Stimulated activated naive CD8-positive, alpha-beta T cell treated with anti-CD3 and anti-CD28 coated beads, Interleukin-15, amount 100 ng/mL, for 72 hours (primary cell): ENCODE data around the gene ZNF827.

Source experiments
- ATAC-seq: fragments of 150-1000 bp; cut with Tn5 transposase; 2 replicates; pipeline ENCODE4 v1.10.0; 2021; ENCODE audit warnings: mild to moderate bottlenecking, moderate library complexity
- DNase-seq, 2 donors: peaks; one replicate each; pipeline ENCODE4 v3.0.0; 2021 to 2022
- H3K27ac Mint-ChIP-seq, 2 donors: one replicate each; pipeline ENCODE4 v1.8.0; 2022; ENCODE audit warnings: mild to moderate bottlenecking in 2 of 2, mixed read lengths in 2 of 2, moderate library complexity in 2 of 2
- H3K27me3 Mint-ChIP-seq: one replicate; pipeline ENCODE4 v1.8.0; 2022; ENCODE audit warnings: mixed read lengths
- H3K4me1 Mint-ChIP-seq: one replicate; pipeline ENCODE4 v1.8.0; 2022; ENCODE audit warnings: mild to moderate bottlenecking, mixed read lengths
- H3K4me3 Mint-ChIP-seq, 2 donors: one replicate each; pipeline ENCODE4 v1.8.0; 2022; ENCODE audit warnings: mild to moderate bottlenecking in 2 of 2, mixed read lengths in 2 of 2, moderate library complexity in 1 of 2
- H3K9me3 Mint-ChIP-seq, 2 donors: one replicate each; pipeline ENCODE4 v1.8.0; 2022; ENCODE audit warnings: mixed read lengths in 2 of 2

The ZNF827 gene, protein sequence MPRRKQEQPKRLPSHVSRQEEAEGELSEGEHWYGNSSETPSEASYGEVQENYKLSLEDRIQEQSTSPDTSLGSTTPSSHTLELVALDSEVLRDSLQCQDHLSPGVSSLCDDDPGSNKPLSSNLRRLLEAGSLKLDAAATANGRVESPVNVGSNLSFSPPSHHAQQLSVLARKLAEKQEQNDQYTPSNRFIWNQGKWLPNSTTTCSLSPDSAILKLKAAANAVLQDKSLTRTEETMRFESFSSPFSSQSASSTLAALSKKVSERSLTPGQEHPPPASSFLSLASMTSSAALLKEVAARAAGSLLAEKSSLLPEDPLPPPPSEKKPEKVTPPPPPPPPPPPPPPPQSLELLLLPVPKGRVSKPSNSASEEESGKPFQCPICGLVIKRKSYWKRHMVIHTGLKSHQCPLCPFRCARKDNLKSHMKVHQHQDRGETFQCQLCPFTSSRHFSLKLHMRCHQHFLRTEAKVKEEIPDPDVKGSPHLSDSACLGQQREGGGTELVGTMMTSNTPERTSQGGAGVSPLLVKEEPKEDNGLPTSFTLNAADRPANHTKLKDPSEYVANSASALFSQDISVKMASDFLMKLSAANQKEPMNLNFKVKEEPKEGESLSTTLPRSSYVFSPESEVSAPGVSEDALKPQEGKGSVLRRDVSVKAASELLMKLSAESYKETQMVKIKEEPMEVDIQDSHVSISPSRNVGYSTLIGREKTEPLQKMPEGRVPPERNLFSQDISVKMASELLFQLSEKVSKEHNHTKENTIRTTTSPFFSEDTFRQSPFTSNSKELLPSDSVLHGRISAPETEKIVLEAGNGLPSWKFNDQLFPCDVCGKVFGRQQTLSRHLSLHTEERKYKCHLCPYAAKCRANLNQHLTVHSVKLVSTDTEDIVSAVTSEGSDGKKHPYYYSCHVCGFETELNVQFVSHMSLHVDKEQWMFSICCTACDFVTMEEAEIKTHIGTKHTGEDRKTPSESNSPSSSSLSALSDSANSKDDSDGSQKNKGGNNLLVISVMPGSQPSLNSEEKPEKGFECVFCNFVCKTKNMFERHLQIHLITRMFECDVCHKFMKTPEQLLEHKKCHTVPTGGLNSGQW

DNA sequence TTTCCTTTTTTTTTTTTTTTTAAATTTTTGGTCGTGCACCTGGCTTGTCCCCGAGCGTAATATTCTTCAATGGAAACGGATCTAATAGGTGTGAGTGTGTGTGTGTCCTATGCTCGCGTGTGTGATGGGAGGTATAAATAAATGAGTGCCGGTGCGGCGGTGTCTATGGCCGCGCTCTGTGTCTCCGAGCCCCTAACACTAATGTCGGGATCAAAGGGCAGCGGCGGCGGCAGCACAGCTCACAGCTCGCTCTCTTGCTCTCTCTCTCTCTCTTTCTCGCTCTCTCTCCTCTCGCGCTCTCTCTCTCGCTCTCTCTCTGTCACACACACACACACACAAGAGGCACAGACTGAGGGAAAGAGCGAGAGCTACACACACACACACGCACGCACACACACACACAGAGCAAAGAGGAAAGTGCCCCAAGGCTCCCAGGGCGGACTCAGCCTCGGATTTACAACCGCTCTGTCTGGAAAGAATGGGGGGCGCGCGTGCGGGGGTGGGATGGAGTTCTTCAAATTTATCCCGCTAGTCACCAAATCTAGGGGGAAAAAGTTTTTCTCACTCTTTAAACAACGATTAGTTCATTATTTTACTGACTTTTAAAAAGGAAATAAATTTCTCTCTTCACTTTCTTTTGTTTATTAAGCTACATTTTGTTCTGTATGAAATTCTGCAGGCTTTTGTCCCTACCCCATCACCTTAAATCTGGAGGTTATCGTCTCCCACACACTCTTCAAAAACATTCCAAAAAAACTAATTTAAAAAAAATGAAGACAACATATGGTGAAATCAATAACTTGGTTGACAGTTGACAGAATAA, at the start of gene ZNF827:
Gene ZNF827, minus strand, starts transcription at position 206 of the 823 bp plus-strand sequence. CDS start 416 bp downstream, outside the sequence.
- Mint-ChIP-seq H3K4me1 (peaks cover 37% of the 10 kb centered on the region), H3K27ac (peak within 1 kb of the TSS; percentile 95 to 100), H3K27me3 (no peaks in the 10 kb centered on the region), H3K4me3 (peak within 1 kb of the TSS; percentile 92 to 100), H3K9me3 (no peaks in the 10 kb centered on the region)
- ATAC-seq (peak; percentile 59), DNase-seq (peak; percentile 62 to 73)

DNA sequence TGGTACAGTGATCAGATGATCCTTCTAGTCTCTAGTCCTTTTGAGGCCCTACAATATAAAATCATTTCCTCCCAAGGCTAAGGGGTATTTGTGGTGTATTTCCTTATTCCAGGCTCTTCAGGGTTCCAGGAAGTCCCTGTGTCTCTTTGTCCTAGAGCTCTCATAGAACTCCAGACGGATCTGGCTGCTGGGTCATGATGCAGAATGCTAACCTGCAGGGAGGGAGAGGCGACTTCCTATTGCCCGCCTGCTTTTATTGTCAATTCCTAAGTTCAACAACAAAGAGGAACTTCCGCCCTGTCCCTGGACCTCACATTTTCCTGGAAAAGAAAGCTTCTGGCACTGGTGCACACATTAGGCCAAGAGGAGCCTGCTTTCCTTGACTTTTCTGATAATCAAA, 45.9 kb upstream of the ZNF827 start:
- no peaks in the 10 kb centered on the region for H3K4me1 Mint-ChIP-seq
- no peak for DNase-seq
- H3K27me3 Mint-ChIP-seq: no peaks in the 10 kb centered on the region
- no peaks in the 10 kb centered on the region for H3K9me3 Mint-ChIP-seq
- ATAC-seq: no peak
- no peak overlapping the region for H3K27ac Mint-ChIP-seq
- no peak overlapping the region for H3K4me3 Mint-ChIP-seq

DNA sequence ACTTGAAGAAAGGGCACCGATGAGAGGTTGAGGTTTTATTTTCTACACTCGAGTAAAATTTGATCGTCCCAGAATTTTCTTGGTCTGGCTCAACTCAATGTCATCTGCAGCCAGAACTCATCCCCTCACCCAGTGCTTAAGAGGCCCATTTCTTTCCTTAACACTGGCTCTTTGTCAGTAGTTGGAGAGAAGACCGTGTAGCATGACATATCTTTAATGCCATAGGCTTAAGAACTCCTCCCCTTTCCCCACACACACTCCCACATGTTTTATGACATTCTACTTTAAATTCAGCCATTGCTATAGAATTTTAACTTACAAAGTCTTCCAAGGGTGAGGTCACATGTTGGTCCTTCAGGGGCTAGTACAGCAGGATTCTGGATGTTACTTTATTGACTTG, 44.2 kb upstream of the ZNF827 start:
- H3K4me1 Mint-ChIP-seq: no peaks in the 10 kb centered on the region
- ATAC-seq (no peak), DNase-seq (no peak)
- H3K27me3 Mint-ChIP-seq: no peaks in the 10 kb centered on the region
- H3K27ac Mint-ChIP-seq: no peak overlapping the region
- no peak overlapping the region for H3K4me3 Mint-ChIP-seq
- H3K9me3 Mint-ChIP-seq: no peaks in the 10 kb centered on the region

DNA sequence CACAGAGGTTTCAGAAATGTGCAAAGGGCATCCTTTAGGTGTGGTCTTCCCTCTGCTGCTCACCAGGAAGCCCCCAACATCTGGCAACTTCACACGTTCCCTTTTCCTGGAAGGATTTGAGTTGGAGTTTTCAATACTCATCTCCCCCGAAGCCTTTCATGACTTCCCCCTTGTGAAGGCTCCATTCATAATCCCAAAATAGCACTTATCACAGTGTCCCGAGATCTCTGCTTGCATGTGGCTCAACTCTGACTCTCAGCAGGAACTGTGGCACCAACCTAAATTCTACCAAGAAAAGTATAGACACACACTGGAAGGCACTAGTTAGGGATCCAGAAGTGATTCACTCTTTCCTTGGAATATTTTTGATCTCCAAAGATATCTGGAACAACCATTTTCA, 40.5 kb upstream of the ZNF827 start:
- H3K27ac Mint-ChIP-seq: no peak overlapping the region
- no peak for DNase-seq
- H3K9me3 Mint-ChIP-seq: no peaks in the 10 kb centered on the region
- H3K4me1 Mint-ChIP-seq: no peaks in the 10 kb centered on the region
- no peak for ATAC-seq
- no peak overlapping the region for H3K4me3 Mint-ChIP-seq
- H3K27me3 Mint-ChIP-seq: peaks cover 7% of the 10 kb centered on the region

DNA sequence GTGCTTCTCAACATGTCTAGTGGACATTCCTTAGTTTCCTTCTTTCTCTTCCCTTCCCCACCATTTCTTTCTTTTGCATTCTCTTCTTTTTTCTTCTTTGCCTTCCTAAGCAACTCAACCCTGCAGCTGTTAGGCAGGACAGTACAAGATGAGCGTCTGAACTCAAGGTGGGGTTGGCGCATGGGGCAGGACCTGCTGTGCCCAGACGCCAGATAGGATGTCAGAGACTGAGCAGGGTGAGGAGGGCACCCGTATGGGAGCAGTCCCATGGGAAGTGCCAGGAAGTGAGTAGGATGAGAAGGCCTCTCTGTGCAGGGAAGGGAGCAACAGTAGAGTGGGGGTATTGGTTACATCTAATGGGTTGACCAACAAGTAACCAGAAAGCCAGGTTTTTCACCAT, 38.1 kb upstream of the ZNF827 start:
- no peak overlapping the region for H3K27ac Mint-ChIP-seq
- H3K9me3 Mint-ChIP-seq: no peaks in the 10 kb centered on the region
- no peak for ATAC-seq
- DNase-seq: no peak
- no peaks in the 10 kb centered on the region for H3K4me1 Mint-ChIP-seq
- H3K4me3 Mint-ChIP-seq: no peak overlapping the region
- peaks cover 16% of the 10 kb centered on the region for H3K27me3 Mint-ChIP-seq

DNA sequence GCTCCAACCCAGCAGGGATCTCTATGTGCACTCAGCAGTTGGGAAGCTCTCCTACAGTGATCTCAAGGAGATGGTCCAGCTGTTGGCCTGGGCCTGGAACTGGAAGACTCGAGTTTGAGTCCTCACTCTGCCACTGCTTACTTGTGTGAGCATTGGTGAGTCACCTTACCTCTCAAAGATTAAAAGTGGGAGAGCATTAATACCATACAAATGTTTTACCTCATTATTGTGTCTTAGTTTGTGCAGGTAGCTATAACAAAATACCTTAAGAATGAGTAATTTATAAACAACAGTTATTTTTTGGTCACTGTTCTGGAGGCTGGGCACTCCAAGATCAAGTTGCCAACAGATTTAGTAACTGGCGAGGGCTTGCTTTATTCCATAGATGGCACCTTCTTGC, 21.4 kb upstream of the ZNF827 start:
- no peak overlapping the region for H3K27ac Mint-ChIP-seq
- DNase-seq: no peak
- no peak for ATAC-seq
- H3K4me1 Mint-ChIP-seq: no peaks in the 10 kb centered on the region
- peaks cover 6 to 7% of the 10 kb centered on the region in 2 donors for H3K9me3 Mint-ChIP-seq
- H3K4me3 Mint-ChIP-seq: no peak overlapping the region
- H3K27me3 Mint-ChIP-seq: peaks cover 2% of the 10 kb centered on the region

DNA sequence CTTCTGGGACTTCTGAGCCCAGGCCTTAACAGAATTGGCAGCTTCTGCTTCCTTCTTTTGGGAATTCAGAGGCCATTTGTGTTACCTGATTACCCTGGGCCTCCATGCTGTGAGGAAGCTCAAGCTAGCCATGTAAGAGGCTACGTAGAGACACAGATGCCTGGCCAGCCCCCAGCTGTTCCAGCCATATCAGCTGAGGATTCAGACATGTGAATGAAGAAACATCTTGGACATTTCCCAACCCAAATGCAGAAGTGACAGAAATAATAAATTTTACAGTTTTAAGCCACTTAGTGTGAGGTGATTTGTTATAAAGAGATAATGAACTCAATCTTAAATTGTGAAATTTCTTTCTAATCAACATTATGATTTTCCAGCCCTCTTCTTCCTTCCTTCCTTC, 18.7 kb upstream of the ZNF827 start:
- Mint-ChIP-seq H3K4me3 (no peak overlapping the region), H3K27ac (no peak overlapping the region), H3K27me3 (no peaks in the 10 kb centered on the region), H3K9me3 (peaks cover 4 to 5% of the 10 kb centered on the region in 2 donors), H3K4me1 (no peaks in the 10 kb centered on the region)
- DNase-seq: no peak
- ATAC-seq: no peak

DNA sequence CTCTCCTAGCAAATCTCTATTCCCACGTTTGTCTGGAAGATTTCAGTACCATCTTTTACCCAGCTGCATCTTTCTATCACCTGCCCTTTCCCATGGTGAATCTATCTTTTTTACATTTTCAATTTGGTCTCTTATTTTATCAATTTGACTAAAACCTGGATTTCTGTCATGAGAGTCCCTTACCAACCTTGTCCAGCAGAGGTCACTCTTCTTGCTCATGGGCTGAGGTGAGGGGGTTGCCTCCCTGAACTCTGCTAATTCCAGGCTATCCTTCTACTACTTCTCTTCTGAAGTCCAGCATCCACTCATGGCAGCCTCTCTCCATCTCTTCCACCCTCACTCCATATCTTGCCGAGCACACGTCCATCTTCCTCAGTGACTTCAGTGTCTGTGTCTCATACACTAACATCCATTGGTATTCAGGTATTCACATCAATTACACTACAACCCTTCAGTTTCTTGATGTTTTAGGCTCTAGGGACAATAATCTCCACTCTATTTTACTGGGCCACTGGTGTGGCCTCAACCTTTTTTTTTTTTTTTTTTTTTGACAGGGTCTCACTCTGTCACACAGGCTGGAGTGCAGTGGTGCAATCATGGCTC, 17.8 kb upstream of the ZNF827 start:
- DNase-seq (peak; percentile 23 to 33), ATAC-seq (peak; percentile 48)
- Mint-ChIP-seq H3K27me3 (no peaks in the 10 kb centered on the region), H3K4me3 (no peak overlapping the region), H3K9me3 (peaks cover 4 to 5% of the 10 kb centered on the region in 2 donors), H3K4me1 (no peaks in the 10 kb centered on the region), H3K27ac (no peak overlapping the region)

DNA sequence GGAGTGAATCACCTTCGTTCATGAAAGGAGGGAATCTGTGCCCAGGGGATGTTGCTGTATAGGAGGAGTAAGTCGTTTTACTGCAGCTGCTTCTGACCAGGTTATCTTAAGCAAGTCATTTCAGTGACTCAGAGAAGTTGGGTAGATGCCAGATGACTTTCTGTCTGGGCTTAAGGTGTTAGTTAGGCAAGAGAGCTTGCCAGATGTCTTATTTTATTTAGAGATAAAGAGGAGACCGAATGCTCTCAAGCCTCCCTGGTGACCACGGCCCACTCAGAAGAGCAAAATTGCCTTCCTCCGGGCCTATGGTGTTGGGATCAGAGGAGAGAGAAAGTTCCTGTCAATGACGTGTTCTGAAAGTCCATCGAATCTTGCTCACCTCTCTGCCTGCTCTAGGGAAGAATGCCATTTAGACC, 16.3 kb upstream of the ZNF827 start:
- ATAC-seq (no peak), DNase-seq (no peak)
- H3K27ac Mint-ChIP-seq: no peak overlapping the region
- H3K4me3 Mint-ChIP-seq: no peak overlapping the region
- no peaks in the 10 kb centered on the region for H3K27me3 Mint-ChIP-seq
- H3K4me1 Mint-ChIP-seq: no peaks in the 10 kb centered on the region
- peaks cover 4 to 5% of the 10 kb centered on the region in 2 donors for H3K9me3 Mint-ChIP-seq

DNA sequence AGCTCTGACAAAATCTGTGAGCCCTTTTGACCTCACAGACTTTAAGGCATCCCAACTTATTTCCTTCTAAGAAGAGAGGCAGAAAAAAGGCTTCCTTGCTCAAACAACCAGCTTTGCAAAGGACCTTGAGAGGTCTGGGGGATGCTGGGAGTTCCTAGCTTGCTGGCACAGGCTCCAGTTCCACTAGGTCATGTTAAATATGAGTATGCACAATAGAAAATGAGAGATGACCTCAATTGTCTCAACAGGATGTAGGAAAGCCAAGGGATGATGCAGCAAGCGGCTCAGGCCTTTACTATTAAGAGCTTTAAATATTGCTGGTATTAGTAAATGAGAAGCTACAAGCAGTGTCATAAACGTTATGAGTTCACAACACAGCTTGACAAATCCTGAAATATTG, 13.3 kb upstream of the ZNF827 start:
- Mint-ChIP-seq H3K4me1 (no peaks in the 10 kb centered on the region), H3K9me3 (no peaks in the 10 kb centered on the region), H3K27ac (no peak overlapping the region), H3K4me3 (no peak overlapping the region), H3K27me3 (no peaks in the 10 kb centered on the region)
- no peak for DNase-seq
- ATAC-seq: no peak

DNA sequence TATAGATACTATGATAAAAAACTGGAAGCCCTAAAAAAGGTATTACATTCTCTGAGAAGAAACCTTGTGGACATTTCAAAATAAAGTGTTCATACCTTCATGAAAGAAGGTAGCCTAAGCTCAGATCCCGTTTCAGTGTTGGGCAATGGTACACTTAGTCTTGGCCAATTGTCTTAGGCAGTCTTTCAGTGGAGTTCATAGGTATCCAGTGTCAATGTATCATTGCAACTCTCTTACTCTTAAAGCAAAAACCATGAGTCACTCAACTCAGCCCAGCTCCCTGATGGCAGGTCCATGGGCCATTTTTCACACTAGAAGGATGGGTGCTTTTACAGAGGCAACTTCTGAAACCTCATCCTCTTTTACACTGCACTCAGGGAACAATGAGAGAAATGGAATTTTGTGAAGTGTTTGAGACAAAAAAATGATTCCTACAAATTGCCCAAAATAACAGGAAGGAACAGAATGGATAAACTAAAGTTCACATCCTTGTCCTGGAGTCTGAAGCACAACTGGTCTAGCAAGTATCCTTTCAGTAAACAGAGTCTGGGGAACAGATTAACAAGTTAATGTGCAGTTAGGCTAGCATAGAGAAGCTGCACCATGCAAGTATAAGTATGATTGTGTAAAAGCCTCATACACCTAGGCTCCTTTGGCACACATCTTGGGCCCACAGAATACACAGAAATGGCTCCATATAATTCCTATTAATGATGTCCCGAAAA, 7.0 kb upstream of the ZNF827 start:
- H3K9me3 Mint-ChIP-seq: no peaks in the 10 kb centered on the region
- DNase-seq: no peak
- H3K27me3 Mint-ChIP-seq: no peaks in the 10 kb centered on the region
- H3K4me1 Mint-ChIP-seq: no peaks in the 10 kb centered on the region
- no peak overlapping the region for H3K4me3 Mint-ChIP-seq
- ATAC-seq: no peak
- H3K27ac Mint-ChIP-seq: no peak overlapping the region

DNA sequence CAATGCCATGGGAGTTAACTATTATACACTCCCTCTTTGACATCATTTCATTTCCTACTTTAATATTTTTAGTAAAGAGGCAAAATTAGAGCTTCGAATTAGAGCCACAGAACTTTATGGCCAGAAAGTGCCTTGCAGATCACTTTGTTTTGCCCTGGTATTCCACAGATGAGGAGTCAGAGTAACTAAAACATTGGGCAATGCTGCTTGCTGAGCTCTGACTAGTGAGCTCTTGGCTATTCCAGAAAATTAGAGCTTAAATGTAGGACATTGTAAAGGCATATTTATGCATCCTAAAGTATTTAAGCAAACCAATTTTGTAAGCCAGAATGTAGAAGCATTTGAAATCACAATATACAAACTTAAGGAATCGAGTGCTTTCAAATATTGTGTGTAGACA, 6.3 kb upstream of the ZNF827 start:
- Mint-ChIP-seq H3K4me1 (peaks cover 6% of the 10 kb centered on the region), H3K9me3 (no peaks in the 10 kb centered on the region), H3K27me3 (no peaks in the 10 kb centered on the region), H3K27ac (no peak overlapping the region), H3K4me3 (no peak overlapping the region)
- no peak for ATAC-seq
- no peak for DNase-seq

DNA sequence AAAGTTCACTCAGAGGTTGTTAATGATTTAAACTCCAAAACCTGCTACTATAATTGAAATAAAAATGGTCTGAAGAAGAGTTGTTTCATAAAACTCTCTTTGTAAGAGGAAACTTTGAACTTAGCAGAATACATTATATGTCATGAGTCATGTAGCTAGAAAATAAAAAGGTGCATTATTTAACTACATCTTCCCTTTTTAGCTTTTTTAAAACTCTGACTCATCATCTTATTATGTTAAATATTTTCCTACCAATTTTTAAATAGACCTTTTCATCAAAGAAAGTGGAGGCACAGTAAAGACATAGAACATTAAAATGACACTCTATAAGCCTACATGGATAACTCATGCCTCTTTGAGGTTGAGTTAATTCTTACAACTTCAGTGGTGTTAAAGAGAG, 1.2 kb upstream of the ZNF827 start:
- Mint-ChIP-seq H3K4me3 (no peak overlapping the region), H3K27ac (no peak overlapping the region), H3K4me1 (peaks cover 26% of the 10 kb centered on the region), H3K27me3 (no peaks in the 10 kb centered on the region), H3K9me3 (no peaks in the 10 kb centered on the region)
- DNase-seq (no peak), ATAC-seq (no peak)

DNA sequence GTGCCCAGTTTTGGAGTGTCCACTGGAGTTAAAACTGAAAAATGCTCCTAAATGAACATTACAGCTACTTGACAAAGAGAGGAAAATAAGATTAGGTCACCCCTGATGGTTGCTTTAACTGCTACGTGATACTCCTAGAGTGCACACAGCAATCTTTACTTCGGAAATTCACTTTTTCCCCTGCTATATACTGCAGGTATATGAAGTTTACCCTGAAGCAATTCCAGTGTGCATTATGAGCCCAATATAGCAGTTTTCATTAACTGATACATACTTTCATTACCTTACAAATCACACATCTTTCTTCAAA, 773 bp upstream of the ZNF827 start:
- Mint-ChIP-seq H3K27ac (peak overlapping the region; percentile 57 to 100), H3K9me3 (no peaks in the 10 kb centered on the region), H3K4me1 (peaks cover 31% of the 10 kb centered on the region), H3K4me3 (peak overlapping the region; percentile 92 to 100), H3K27me3 (no peaks in the 10 kb centered on the region)
- DNase-seq (no peak), ATAC-seq (no peak)
